Neural cell (in vitro differentiated cells): ENCODE results near the gene TMEM86A.

Experiments
- EP300 ChIP-seq: fragments of 450-650 bp; conservative IDR thresholded peaks from 2 replicates; pipeline ENCODE4 v1.6.1; 2014; ENCODE audit warnings: antibody characterized with exemption, mild to moderate bottlenecking, moderate library complexity; ENCODE audit not compliant: poor library complexity, severe bottlenecking
- EZH2 ChIP-seq: fragments of 200-600, 300-800 bp; shearing (Covaris generic), sonication (generic); IDR thresholded peaks from 2 replicates; pipeline ENCODE4 v1.6.1; 2014; ENCODE audit warnings: antibody characterized with exemption, low read length, borderline replicate concordance, mild to moderate bottlenecking; ENCODE audit not compliant: insufficient read depth, poor library complexity, severe bottlenecking
- MXI1 ChIP-seq: fragments of 450-650 bp; conservative IDR thresholded peaks from 2 replicates; pipeline ENCODE4 v1.6.1; 2014; ENCODE audit warnings: antibody characterized with exemption, mild to moderate bottlenecking; ENCODE audit not compliant: poor library complexity, severe bottlenecking
- POLR2AphosphoS5 ChIP-seq: IDR thresholded peaks from 2 replicates; pipeline ENCODE4 v1.6.1; 2012
- TF ChIP-seq, protein P1 (sequence below): fragments of 450-650 bp; IDR thresholded peaks from 2 replicates; pipeline ENCODE4 v1.5.1; 2014; ENCODE audit warnings: antibody characterized with exemption, mild to moderate bottlenecking, moderate library complexity; ENCODE audit not compliant: poor library complexity, severe bottlenecking

DNA sequence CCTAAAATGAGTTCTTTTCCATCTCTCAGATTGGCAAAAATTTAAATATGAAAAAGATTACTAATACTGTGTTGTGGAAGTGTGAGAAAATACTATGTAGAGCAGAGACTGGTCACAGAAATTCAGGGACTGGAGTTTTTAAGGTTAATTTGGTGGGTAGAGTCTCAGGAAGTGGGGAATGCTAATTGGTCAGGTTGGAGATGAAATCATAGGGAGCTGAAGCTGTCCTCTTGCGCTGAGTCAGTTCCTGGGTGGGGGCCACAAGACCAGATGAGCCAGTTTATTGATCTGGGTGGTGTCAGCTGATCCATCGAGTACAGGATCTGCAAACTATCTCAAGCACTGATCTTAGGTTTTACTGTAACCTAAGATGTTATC, 29.4 kb upstream of the TMEM86A start:
- TF ChIP-seq, protein P1, sequence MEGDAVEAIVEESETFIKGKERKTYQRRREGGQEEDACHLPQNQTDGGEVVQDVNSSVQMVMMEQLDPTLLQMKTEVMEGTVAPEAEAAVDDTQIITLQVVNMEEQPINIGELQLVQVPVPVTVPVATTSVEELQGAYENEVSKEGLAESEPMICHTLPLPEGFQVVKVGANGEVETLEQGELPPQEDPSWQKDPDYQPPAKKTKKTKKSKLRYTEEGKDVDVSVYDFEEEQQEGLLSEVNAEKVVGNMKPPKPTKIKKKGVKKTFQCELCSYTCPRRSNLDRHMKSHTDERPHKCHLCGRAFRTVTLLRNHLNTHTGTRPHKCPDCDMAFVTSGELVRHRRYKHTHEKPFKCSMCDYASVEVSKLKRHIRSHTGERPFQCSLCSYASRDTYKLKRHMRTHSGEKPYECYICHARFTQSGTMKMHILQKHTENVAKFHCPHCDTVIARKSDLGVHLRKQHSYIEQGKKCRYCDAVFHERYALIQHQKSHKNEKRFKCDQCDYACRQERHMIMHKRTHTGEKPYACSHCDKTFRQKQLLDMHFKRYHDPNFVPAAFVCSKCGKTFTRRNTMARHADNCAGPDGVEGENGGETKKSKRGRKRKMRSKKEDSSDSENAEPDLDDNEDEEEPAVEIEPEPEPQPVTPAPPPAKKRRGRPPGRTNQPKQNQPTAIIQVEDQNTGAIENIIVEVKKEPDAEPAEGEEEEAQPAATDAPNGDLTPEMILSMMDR: no peak
- TF ChIP-seq POLR2AphosphoS5 (no peak), MXI1 (no peak), EP300 (no peak), EZH2 (no peak)
